Kasumi-1 (cell line): ENCODE data around the gene ACAT2.
"Not testable (repeated sequence)": the region's sequence is repeated elsewhere in the genome, so short reads cannot be mapped to it uniquely, and the experiment has no call there.

ENCODE experiments used
- DNase-seq, 2 experiments: peaks; one replicate each; lab custom pipeline; 2025; lab: John Stamatoyannopoulos, UW

The ACAT2 gene

GRCh38 chr6:159730332-159730676 lies 31.5 kb upstream of the ACAT2 start:
- no peak for DNase-seq

DNA sequence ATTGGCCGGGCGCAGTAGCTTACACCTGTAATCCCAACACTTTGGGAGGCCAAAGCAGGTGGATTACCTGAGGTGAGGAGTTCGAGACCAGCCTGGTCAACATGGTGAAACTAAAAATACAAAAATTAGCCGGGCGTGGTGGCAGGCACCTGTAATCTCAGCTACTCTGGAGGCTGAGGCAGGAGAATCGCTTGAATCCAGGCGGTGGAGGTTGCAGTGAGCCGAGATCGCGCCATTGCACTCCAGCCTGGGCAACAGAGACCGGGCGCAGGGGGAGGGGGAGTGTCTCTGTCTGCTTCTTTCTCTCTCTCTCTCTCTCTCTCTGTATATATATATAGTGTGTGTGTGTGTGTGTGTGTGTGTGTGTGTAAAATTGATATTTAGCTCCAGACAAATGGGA lies 29.3 kb upstream of the ACAT2 start:
- DNase-seq, result not testable (repeated sequence)

- DNase-seq, result not testable (repeated sequence)
Observed at GRCh38 chr6:159733395-159733794, 28.4 kb upstream of the ACAT2 start.

DNA sequence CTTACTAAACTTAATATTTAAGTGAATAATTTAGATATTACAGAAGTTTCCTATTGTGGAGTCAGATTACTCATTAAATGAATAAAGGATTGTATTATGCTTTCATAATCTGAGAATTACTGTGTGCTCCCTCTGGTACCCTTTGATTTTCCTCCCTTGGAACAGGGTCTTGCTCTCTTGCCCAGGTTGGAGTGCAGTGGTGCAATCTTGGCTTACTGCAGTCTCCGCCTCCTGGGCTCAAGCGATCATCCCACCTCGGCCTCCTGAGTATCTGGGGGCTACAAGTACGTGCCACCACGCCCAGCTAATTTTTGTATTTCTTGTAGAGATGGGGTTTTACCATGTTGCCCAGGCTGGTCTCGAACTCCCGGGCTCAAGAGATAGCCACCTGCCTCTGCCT lies 24.9 kb upstream of the ACAT2 start:
- DNase-seq, result no peak

DNA sequence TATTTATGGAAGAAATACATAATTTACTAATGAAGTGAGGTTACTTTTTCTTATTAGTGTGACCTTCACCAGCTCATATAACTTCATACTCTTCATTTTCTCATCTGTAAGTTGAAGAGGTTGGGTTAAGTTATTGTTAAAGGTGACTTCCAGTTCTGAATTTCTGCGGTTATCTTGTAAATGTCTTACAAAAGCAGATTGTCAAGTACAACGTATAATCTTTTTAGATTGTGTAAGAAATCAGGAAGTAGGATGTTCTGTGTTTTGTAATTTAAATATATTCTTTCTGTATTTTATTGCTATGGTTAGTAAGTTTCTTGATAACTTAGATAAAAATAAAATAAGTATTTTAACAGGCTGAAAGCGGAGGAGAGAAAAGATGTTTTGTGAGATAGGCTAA lies 22.5 kb upstream of the ACAT2 start:
- DNase-seq, result peak in 1 of 2 experiments; percentile 9

GRCh38 chr6:159742165-159742564 lies 19.7 kb upstream of the ACAT2 start:
- DNase-seq, result no peak

DNA sequence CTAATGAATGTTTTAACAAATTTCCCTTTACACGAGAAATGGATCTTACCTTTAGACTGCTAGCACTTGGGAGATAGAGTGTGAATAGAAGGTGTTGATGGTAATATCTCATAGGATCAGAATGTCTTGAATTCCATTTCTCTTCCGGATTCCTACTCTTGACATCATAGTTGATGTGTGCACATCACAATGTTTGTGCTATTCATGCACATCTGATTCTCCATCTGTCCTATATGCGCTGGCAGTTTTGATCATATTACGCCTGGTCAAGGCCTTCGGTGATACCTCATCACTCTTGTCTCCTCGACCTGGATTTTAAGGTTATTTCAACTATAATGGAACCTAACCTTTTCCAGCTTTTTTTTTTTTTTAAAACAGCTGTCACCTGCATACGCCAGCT lies 16.8 kb upstream of the ACAT2 start:
- no peak for DNase-seq

DNA sequence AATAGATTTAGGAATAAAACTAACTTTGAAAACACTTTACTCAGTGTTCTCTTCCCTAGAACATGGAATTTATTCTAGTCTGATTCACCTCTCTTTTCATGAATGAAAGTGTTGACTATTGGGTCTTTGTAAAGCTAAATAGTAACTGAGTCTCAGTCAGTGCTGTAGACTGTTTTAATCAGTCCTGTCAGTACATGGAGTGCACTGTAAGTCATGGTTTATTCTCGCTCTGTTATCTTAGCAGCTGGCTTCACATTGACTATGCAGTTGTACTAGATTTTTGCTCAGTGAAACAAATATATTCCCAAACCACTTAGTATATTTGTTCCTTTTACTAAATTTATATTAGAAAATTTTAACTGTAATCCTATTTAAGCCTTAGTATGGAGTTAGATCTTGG lies 15.1 kb upstream of the ACAT2 start:
- DNase-seq, result no peak

- not testable (repeated sequence) for DNase-seq
Observed at GRCh38 chr6:159748127-159748526, 13.7 kb upstream of the ACAT2 start.

DNA sequence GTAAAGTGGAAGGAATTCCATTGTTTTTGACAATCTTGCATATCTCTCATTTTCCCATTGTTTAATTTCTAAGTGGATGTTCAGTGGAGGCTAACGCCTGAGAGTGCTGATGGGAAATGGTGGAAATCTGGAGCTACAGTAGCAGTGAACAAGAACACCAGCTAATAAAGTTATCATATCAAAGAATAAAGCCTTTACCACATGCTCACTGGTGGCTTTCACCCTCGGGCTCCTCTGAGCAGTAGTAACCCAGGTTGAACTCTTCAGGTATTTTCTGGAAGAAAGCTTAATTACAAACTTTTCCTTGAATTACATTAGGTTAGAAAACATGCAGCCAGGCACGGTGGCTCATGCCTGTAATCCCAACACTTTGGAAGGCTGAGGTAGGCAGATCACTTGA lies 10.4 kb upstream of the ACAT2 start:
- no peak for DNase-seq

DNA sequence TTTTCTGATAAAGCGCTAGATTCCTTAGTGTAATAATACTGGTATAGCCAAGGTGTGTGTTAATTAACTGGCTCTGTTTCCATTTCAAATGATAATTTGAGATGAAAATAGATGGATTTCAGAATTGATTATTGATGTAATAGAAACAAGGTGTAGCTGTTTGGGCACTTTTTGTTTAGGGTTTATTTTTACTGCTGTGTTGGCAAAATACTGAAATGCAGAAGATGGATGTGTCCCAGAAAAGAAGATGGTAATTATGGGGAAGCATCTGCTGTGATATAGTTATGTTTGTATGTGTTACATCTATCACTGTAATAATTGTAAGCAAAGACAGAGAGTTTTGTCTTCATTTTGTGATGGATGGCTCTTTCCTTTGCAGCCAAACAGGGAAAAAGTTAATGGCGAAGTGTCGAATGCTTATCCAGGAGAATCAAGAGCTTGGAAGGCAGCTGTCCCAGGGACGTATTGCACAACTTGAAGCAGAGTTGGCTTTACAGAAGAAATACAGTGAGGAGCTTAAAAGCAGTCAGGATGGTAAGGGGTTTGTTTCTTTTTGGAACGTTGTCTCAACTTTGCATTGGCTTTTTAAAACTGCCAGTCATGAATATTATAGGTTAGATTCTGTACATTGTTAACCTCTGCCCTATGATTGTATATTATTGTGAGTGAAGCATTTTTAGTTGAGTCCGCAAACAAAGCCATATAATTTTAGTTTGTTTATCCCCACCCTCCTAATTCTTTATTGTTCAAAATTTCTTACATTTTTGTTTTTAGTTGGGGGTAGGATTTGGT lies 8.6 kb upstream of the ACAT2 start:
- no peak for DNase-seq

GRCh38 chr6:159754401-159754800 lies 7.4 kb upstream of the ACAT2 start:
- no peak for DNase-seq

DNA sequence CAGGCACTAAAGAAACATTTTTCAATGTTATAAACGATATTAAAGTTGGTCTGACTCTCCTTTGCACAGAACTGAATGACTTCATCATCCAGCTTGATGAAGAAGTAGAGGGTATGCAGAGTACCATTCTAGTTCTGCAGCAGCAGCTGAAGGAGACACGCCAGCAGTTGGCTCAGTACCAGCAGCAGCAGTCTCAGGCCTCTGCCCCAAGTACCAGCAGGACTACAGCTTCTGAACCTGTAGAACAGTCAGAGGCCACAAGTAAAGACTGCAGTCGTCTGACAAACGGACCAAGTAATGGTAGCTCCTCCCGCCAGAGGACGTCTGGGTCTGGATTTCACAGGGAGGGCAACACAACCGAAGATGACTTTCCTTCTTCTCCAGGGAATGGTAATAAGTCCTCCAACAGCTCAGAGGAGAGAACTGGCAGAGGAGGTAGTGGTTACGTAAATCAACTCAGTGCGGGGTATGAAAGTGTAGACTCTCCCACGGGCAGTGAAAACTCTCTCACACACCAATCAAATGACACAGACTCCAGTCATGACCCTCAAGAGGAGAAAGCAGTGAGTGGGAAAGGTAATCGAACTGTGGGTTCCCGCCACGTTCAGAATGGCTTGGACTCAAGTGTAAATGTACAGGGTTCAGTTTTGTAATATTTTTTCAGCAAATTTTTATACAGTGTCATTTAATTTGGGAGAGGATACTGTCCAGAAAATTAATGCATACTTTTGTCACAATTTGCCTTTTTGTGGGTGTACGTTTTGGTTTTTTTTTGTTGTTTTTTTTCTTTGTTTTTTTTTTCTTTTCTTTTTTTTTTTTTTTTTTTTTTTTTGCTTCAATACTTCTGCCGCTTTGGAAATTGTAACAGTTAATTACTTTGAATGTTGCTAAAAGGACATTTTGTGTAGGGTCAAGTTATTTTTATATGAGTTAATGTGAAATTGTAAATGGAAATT lies 6.6 kb upstream of the ACAT2 start:
- no peak for DNase-seq

DNA sequence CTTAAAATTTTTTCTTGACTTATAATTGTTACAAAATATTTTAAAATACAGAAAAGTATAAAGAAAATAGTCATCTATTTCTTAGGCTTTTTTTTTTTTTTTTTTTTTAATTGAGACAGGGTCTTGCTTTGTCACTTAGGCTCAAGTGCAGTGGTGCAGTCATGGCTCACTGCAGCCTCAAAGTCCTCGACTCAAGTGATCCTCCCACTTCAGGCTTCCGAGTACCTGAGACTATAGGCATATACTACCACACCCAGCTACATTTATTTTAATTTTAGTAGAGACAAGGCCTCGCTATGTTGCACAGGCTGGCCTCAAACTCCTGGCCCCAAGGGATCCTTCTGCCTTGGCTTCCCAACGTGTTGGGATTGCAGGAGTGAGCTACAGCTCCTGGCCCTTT lies 5.3 kb upstream of the ACAT2 start:
- DNase-seq, result no peak

DNA sequence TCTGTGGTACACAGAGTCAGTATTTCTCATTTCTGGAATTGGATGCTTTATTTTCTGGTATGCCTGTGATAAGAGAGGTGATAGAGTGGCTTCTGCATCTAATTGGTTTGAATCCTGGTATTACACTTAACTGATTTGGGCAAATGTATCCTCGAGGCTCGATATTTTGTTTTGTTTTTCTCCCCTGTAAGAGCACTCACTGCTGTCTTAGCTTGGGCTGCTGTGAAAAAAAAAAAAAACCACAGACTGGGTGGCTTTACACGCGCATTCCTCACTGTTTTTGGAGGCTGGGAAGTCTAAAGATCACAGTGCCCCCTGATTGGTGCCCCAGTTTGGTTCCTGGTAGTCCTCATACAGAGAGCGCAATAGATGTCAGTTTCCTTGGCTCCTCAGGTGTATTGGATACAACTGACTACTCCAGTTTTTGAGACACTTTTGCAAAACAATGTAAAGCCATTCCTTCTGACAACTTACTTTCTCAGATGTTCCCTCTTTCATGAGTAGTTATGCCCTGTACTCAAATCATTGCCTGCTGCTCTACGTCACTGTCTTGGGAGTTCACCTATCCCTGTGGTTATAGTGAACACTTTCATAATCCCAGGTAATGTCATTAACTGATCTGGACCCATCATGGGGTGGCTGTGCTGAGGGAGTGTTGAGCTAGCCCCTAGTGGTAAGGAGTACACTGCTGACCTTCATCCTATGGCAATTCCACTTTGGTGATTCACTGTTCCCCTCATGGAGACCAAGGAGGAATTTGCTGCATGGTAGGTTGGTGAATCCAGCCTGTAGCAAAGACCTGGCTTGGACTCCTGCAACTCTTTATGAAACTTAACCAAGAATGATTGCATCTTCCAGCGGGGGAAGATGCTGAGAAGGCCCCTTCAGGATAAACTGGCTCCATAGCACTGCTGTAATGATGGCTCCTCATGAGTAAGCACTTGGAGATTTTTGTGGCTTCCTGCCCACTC lies 3.5 kb upstream of the ACAT2 start:
- DNase-seq, result no peak

DNA sequence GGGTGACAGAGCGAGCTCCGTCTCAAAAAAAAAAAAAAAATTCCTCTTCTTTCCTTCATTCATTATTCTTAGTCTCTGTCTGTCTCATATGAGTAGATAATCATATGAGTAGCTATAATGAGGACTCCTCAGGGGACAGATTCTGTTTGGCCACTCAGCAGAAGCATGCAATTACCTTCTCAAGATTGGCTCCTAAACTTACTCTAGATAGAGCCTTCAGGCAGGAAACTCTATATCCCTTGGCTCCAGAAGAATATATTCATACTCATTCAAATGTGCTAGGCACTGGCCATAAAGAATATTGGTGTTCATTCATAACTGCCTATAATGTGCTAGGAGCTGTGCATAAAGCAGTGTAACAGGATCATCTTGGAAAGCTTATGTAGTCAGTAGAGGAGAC lies 2.2 kb upstream of the ACAT2 start:
- DNase-seq, result no peak

DNA sequence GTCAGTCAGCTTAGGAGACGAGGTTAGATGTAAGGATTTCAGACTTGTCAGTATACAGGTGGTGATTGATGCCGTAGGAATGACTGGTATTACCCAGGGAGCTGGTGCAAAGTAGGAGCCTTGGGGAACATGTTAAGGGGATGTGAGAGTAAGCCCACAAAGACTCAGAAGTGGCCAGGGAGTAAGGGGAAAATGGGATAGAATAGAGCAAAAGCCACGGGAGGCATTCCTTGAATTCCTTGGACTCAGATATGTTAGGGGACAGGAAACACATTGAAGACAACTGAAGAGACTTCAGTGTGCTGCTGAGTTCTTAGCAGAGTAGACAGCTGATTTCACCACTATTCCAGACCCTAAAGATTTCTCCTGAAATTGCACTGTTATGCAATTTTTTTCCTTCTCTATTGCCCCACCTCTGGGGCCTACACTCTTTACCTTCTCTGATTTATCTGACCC lies 1.2 kb upstream of the ACAT2 start:
- no peak for DNase-seq

GRCh38 chr6:159761129-159761872 lies 544 bp upstream of the ACAT2 start:
- DNase-seq, result no peak

DNA sequence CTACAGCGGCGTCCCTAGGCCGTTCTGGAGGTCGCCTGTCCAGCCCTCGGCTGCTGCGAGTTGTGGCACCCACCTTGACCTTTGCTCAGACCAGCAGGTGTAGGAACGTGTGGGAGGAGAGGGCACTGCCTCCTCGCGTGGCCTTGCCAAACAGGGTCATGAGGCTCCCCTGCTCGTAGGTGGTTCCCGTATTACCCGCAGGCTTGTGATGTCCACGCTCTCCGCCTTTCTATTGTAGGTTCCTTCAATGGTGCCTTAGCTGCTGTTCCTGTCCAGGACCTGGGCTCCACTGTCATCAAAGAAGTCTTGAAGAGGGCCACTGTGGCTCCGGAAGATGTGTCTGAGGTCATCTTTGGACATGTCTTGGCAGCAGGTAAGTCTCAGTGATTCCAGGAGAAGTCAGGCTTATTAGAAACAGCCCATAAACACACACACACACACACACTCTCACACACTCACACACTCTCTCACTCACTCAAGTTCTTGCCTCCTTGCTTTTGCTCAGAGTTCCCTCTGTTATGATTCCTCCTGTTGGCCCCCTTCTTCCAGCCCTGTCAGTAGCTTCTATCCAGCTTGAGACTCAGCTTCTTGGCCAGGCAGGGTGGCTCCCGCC lies 942 bp downstream of the ACAT2 start:
- peak in 1 of 2 experiments; percentile 39 for DNase-seq

- DNase-seq, result no peak
Observed at GRCh38 chr6:159766906-159767305, 5.1 kb downstream of the ACAT2 start.

- DNase-seq, result no peak
Observed at GRCh38 chr6:159769470-159769869, 7.6 kb downstream of the ACAT2 start.
